NCI-H748 treated with DMSO at 0.1 percent for 48 hours (cell line): ENCODE results near the gene KIF26A.

Source experiments
- DNase-seq: peaks from one replicate; lab custom pipeline; 2025; lab: John Stamatoyannopoulos, UW

Gene KIF26A

GRCh38 chr14:104112609-104113571 lies 25.5 kb upstream of the KIF26A start:
- DNase-seq: no peak

DNA sequence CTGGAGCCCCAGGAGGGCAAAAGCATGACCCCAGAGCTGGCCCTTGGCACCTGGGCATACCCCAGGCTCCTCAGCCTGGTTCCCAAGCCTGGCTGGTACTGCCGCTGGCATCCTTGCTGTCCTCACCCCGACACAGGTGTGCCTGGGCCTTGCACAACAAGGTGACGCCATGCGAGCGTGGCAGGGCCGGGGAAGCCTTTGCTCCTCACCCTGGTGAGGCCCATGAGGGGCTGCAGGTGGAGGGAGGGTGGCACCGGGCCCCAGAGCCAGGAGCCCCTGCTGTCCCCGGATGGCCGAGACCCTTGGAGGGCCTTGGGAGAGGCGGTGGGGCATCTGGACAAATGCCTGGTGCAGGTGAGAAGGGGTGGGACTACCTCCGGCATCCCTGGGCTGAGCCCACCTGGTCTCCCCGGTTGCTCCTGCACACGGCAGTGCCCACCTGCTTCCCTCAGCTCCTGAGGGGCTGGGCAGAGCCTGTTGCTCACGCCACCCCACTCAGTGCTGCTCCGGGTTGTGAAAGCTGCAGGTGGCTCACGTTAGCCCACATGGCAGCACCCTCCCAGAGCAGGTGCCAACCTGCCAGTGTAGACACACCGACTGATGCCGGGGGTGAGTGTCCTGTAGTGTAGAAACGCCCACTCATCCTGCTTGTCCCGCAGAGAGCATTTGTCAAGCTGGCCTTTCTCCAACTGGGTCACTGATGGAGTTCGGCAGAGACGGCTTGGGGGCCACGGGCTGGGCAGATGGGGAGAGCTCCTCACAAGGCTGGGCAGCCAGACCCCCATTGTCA lies 24.6 kb upstream of the KIF26A start:
- no peak for DNase-seq

- no peak for DNase-seq
These were observed 23.8 kb upstream of the KIF26A start for GRCh38 chr14:104114421-104115130.

GRCh38 chr14:104115131-104115600 lies 23.2 kb upstream of the KIF26A start:
- no peak for DNase-seq

GRCh38 chr14:104115691-104116287 lies 22.6 kb upstream of the KIF26A start:
- DNase-seq: no peak

DNA sequence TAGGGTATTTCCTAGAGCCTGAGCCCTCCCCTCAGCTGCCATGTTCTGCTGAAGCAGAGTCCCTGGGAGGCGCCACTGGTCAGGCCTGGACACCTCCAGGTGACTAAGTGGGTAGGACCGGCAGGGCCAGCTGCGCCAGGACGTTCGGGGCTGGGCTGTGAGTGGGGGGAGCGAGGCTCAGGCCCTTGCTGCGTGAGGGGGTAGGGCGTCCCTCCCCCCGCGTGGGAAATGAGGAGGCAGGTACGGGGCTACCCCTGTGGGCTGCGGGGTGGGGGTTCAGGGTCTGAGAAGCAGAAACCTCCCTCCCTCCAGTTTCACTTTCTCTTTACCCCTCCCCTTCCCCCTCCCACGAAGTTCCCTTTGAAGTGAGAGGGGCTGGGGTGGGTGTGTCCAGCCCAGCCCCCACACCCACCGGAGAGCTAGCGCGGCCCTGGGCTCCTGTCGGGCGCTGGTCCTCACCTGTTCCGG lies 22.1 kb upstream of the KIF26A start:
- DNase-seq: no peak

- no peak for DNase-seq
These were observed 21.5 kb upstream of the KIF26A start for GRCh38 chr14:104116756-104117340.

DNA sequence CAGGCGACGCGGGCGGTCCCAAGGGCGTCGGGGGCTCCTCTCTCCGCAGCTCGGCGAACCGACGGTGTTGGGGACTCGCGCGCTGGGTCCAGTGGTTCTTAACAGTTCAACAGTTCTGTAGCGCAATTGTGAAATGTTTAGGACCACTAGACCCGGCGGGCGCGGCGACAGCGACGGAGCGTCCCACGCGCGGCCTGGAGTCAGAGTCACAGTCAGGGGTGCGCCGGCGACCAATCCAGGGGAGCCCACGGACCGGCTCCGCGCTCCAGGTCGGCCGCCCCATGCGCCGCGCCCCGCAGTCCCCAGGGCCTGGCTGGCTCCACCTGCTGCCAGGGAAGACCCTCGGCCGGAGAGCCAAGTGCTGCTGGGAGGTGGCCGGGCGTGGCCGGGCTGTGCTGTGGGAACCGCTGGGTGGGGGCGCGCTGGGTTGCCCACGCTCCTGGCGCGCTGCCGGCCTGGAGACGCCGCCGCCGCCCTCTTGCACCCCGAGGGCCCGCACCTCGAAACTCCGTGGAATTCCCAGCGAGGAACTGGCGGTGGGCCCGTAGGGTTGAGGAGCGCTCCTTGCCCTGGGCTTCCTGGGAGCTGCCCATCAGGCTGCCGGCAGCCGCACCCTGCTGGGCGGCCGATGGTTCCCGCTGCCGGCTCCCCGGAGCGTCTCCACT lies 20.9 kb upstream of the KIF26A start:
- DNase-seq: no peak

GRCh38 chr14:104118006-104118844 lies 20.2 kb upstream of the KIF26A start:
- no peak for DNase-seq

GRCh38 chr14:104119119-104119487 lies 19.3 kb upstream of the KIF26A start:
- no peak for DNase-seq

DNA sequence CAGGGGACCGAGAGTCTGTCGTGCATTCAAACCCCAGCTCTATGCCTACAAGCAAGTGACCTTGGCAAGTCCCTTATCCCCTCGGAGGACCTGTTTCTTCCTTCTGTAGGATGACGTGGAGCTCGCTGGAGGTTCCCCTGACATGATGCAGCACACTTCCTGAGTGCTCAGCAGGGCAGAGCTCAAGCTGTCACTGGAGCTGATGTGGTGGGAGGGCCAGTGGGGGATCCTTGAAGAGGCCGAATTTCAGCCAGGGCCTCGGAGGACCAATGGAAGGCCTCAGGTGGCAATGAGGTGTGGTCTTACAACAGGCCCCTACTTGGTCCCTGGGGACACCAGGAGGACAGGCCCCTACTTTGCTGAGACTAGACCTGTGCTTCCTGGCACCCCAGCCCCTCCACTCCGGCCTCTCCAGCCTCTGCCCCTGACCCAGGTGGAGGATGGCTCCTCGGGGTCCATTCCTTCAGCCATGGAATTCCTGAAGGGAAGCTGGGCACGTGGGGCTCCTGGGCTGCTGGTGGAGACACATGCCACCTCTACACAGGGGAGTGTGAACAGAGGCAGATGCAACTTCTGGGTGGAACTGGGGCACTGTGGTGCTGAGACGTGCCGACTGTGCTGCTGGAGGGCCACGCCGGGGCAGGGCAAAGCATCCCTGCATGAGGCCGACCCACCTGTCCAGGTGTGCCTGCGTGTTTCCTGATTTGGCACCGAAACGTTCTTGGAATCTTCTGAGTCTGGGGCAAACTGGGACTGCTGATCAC lies 18.7 kb upstream of the KIF26A start:
- DNase-seq: no peak

- DNase-seq: no peak
These were observed 18.1 kb upstream of the KIF26A start for GRCh38 chr14:104120281-104120741.

GRCh38 chr14:104121142-104121541 lies 17.2 kb upstream of the KIF26A start:
- DNase-seq: no peak

GRCh38 chr14:104123879-104124278 lies 14.5 kb upstream of the KIF26A start:
- DNase-seq: no peak

GRCh38 chr14:104125011-104125410 lies 13.4 kb upstream of the KIF26A start:
- DNase-seq: no peak

DNA sequence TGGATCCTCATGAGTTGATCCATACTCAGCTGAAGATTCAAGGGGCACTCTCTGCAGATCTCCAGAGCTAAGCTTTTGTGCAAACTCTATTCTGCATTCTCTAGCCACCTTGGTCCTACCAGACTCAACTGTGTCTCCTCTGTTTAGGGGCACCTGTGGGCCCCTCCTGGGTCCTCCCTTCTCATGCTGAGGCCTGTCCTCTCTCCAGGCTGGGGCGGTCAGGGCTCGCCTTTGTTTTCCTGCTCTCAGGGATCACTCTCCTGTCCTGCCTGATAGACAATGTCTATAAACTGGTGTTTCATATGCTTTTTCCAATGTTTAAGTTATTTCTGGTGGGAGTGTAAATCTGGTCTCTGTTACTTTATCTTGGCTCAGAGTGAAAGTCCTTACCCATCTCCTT lies 11.6 kb upstream of the KIF26A start:
- no peak for DNase-seq

DNA sequence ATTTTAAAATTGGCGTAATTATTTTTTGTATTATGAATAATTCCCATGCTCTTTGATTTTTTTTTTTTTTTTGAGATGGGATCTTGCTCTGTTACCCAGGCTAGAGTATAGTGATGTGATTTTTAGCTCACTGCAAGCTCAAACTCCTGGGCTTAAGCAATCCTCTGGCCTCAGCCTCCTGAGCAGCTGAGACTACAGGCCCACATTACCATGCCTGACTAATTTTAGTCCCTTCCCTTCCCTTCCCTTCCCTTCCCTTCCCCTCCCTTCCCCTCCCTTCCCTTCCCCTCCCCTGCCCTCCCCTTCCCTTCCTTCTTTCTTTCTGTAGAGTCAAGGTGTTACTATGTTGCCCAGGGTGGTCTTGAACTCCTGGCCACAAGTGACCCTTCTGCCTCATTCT lies 9.4 kb upstream of the KIF26A start:
- no peak for DNase-seq

DNA sequence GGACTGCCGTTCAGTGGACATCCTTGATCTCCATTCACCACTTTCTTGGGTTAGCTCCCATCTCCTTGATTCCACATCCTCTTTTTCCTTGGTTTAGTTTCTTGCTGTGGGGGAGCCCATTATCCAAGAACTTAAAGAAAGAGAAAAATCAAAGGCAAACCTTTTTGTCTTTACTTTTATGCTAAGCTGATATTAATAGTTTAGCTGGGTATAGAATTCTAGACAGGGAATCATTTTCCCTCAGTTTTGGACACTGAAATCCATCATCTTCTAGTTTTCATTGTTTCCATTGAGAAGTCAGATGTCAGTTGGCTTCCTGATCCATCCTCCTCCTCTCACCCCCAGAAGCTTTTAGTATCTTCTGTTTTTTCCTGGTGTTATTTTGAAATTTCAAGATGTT lies 8.8 kb upstream of the KIF26A start:
- no peak for DNase-seq
